ENCODE data around the gene RNF4.
"Not testable (repeated sequence)": the region's sequence is repeated elsewhere in the genome, so short reads cannot be mapped to it uniquely, and the experiment has no call there.

RNF4 gene

DNA sequence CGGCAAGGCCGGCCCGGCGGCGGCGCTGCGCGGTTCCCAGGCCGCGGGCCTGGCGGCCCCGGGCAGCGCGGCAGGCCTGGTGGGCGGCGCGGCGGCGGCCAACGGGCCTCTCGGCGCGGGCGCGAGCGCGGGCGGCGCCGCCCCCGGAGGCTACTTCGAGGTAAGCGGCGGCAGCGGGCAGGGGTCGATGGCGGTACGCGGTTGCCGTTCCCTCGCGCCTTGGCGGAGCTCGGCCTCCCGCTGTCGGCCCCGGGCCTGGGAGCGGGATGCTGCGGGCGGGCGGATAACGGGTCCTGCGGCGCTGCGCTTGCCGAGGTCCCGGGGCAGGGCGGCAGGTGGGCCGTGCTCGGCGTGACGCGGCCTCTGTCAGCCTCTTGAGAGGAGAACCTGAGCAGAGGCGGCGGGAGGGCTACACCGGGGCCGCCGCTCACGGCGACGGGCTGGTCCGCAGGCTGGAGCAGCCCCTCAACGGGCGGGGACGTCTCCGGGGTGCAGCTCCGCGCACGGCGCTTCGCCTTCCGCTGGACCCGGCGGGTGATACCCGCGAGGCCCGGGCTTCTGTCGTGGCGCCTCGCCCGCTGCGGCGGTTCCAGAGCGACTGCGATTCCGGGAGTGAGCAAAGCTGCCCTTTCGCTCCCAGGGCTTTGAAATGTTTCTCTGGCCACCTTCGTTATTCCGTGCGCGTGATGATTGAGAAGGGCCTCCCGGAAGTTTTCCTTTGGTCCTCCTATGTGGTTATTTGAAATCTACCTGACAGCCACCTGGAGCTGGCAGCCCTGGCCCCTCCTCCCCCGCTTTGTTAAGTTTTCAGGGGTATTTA is 68.3 kb downstream of the RNF4 start:
- peak; percentile 43 for DNase-seq

DNA sequence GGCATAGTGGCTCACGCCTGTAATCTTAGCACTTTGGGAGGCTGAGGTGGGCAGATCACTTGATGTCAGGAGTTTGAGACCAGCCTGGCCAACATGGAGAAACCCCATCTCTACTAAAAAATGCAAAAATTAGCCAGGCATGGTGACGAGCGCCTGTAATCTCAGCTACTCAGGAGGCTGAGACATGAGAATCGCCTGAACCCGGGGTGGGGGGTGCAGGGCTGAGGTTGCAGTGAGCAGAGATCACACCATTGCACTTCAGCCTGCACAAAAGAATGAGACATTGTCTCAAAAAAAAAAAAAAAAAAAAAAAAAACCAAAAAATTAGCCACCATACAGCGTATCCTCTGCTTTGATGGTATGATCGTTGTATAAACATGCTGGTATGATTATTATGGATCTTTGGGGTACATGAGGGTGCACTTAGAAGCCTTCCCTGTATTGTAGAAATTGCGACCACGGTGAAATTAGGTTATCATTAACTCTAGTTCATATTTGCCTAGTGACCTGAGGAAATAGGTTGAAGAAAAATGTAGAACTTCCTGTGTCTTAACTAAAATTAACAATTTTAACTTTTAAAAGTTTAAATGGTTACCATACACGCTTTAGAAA is 74.8 kb downstream of the RNF4 start:
- not testable (repeated sequence) for DNase-seq

DNA sequence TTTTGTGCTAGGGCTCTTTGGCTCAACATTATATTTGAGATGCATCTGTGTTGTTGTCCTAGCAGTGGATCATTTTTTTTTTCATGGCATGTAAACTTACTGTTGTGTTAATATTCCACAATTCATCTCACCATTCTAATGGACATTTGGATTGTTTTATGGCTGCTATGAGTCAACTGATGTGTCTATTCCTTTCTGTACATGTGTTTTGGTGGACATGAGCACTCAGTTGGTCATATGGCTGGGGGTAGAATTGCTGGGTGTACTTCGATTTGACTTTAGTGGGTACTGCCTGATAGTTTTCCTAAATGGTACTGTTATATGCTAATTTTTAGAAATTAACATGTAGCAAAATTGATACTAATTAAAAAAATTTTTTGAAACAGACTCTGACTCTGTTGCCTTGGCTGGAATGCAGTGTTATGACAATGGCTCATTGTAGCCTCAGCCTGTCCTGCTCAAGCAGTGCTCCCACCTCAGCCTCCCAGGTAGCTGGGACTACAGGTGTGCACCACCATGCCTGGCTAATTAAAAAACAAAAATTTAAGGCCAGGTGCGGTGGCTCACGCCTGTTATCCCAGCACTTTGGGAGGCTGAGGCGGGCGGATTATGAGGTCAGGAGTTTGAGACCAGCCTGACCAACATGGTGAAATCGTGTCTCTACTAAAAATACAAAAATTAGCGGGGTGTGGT is 76.6 kb downstream of the RNF4 start:
- no peak for DNase-seq

DNA sequence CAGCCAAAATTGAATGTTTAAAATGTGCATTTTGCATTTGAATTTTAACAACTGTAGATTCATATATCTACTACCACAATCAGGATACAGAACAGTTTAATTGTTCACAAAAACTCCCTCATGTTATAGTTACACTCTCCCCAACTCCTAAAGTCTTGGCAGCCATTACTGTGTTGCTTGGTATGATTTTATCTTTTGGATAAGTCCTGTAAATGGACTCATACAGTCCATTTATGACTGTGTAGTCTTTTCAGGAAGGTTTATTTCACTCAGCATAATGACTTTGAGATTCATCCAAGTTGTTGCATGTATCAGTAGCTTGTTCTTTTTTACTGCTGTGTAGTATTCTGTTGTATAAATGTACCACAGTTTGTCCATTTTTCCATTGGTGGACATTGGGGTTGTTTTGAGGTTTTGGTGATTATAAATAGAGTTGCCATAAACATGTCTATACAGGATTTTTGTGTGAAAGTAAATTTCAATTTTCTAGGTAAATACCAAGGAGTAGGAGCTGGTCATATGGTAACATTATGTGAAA is 77.4 kb downstream of the RNF4 start:
- DNase-seq: no peak

DNA sequence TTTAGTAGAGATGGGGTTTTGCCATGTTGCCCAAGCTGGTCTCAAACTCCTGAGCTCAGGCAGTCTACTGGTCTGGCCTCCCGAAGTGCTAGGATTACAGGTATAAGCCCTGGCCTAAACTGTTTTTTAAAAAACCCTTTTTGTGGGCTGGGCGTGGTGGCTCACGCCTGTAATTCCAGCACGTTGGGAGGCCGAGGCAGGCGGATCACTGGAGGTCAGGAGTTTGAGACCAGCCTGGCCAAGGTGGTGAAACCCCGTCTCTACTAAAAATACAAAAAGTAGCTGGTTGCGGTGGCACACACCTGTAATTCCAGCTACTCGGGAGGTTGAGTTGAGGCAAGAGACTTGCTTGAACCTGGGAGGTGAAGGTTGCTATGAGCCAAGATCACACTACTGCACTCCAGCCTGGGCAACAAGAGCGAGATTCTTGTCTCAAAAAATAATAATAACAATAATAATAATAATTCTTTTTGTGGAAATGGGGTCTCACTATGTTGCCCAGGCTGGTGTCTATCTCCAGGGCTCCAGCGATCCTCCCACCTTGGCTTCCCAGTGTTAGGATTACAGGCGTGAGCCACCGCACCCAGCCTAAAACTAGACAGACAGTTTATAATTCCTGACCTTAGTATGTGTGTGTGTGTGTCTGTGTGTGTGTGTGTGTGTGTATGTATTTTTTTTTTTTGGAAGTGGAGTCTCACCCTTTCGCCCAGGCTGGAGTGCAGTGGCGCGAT is 78.2 kb downstream of the RNF4 start:
- DNase-seq: not testable (repeated sequence)

DNA sequence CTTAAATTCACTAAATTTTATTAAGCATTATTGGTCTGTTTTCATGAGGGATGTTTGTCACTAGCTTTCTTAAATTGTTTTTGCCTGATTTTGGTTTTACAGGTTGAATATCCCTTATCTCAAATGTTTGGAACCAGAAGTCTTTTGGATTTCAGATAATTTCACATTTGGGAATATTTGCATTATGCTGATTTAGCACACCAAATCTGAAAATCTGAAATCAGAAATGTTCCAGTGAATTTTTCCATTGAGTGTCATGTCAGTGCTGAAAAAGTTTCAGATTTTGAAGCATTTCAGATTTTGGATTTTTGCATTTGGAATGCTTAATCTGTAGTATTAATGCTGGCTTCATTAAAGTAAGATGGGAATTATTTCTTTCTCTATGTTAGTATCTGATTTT is 82.2 kb downstream of the RNF4 start:
- DNase-seq: no peak

DNA sequence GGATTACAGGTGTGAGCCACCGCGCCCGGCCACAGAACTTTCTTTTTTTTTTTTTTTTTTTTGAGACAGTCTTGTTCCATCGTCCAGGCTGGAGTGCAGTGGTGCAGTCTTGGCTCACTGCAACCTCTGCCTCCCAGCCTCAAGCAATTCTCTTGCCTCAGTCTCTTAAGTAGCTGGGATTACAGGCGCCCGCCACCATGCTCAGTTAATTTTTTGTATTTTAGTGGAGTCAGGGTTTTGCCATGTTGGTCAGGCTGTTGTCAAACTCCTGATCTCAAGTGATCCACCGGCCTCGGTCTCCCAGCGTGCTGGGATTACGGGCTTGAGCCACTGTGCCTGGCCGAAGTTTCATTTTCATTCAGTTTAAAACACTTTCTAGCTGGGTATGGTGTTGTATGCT is 83.9 kb downstream of the RNF4 start:
- DNase-seq: no peak

DNA sequence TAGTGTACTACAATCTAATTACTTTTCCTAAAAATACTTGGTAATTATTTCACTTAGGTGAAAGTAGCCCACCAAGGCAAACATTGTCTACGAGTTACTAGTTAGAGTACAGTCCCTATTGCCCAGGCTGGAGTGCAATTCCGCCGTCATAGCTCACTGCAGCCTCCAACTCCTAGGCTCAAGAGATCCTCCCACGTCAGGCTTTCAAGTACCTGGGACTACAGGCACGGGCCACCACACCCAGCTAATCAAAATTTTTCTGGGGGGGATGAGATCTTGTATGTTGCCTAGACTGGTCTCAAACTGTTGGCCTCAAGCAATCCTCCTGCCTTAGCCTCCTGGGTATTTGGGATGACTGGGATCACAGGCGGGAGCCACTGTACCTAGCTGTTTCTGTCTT is 89.4 kb downstream of the RNF4 start:
- DNase-seq: no peak

DNA sequence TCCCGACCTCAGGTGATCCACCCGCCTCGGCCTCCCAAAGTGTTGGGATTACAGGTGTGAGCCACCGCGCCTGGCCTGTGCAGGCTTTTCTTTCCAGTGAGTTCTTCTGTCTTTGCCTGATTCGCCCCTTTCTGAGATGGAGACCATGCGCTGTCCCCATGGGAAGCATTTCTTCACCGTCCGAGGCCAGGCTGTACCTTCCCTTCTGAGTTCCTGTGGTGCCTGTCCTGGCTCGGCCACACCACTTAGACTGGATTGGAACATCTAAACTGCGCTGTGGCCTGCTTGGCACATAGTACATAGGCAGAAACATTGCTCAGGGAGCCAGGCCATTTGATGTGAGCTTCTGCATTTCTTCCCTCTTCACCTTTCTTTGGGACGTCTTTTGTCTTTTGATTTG is 91.3 kb downstream of the RNF4 start:
- DNase-seq: no peak

All from activated effector memory CD4-positive, alpha-beta T cell treated with Interleukin-2 at 50 U/mL for 16 hours (primary cell).